NCI-H748 (cell line): ENCODE data around the gene PCGF2.
A peak's percentile ranks its signal among the peaks of the same experiment; 100 is the strongest.
"Not testable (repeated sequence)": the region's sequence is repeated elsewhere in the genome, so short reads cannot be mapped to it uniquely, and the experiment has no call there.

Experiments
- DNase-seq: peaks from one replicate; lab custom pipeline; 2025; ENCODE audit not compliant: unreplicated experiment; lab: John Stamatoyannopoulos, UW

PCGF2 gene

GRCh38 chr17:38748149-38748891, at the start of gene PCGF2:
PCGF2 (minus strand) TSS chr17:38748336; CDS start chr17:38740402, 7,934 bp downstream.
- DNase-seq = peak; percentile 95

DNA sequence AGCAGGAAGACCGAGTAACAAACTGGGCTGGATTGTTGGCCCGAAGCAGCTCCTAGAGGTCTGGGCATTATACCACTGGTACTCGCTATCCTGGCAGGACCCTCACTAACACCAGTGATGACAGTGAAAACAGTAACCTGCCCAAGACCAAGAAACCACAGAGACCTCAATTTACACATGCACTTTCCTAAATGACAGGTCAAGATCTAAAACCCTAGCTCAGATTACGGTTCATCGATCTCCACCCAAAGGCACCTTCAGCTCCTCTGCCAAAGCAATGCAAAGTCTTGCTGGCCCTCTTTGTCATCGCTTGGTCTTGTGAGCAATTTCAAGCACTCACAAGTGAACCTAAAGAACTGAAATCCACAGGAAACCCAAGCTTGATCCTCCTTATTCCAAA, 49.7 kb upstream of the PCGF2 start:
- no peak for DNase-seq

GRCh38 chr17:38797158-38797490, 49.0 kb upstream of the PCGF2 start:
- DNase-seq = no peak

DNA sequence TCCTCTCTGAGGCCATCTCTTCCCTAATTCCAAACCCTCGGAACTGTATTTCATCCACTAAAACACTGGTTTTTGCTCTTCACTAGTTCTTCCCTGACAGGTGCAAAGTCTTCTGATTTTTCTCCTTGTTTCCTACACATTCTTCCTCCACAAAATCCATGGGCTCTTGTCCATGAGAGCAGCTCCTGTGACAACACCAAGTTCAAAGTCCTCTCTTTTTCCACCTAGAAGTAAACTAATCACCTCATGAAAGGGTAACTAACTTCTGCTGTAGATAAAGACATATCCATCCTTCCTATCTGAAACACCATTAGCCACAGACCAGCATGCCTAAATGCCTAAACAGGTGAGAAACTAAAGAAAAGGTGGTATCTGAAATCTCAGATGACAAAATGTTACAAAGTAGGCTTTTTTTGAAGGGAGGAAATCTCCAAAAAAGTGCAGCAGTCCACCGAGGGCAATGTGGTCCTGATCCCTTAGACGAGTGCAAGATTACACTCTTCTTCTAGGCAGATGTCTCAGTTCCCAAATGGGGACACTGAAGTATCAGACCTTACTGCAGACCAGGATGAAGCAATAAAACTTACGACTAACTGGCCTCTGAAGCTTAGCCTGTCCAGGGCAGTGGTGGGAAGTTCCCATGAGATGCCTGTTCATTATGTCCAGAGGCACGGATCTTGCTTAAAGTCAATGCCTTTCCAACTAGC, 48.5 kb upstream of the PCGF2 start:
- DNase-seq = no peak

DNA sequence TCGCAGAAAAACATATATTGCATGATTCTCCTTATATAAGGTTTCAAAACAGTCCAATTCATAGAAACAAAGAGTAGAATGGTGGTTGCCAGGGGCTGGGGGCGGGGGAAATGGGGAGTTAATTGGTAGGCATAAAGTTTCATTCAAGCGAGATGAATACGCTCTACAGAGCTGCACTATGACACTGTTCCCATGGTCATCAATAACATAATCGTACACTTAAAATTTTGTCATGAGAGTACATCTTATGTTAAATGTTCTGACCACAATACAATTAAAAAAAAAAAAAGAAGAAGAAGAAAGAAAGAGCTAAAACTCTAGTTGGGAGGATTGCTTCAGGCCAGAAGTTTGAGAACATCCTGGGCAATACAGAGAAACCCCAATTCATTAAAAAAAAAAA, 46.1 kb upstream of the PCGF2 start:
- DNase-seq = no peak

DNA sequence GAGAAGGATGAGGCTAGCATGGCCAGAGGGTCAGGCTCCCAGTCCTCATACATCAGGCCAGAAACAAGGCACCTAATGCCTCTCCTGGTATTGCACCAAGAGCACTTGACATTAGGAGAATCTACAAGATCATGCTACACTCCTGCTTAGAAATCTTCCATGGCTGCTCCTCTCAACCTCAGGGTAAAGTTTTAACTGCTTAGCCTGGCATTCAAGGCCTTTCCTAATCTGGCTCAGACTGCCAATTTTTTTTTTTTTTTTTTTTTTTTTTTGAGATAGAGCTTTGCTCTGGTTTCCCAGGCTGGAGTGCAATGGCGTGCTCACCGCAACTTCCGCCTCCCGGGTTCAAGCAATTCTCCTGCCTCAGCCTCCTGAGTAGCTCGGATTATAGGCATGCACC, 43.0 kb upstream of the PCGF2 start:
- DNase-seq = no peak

GRCh38 chr17:38790148-38790707, 42.1 kb upstream of the PCGF2 start:
- DNase-seq = not testable (repeated sequence)

DNA sequence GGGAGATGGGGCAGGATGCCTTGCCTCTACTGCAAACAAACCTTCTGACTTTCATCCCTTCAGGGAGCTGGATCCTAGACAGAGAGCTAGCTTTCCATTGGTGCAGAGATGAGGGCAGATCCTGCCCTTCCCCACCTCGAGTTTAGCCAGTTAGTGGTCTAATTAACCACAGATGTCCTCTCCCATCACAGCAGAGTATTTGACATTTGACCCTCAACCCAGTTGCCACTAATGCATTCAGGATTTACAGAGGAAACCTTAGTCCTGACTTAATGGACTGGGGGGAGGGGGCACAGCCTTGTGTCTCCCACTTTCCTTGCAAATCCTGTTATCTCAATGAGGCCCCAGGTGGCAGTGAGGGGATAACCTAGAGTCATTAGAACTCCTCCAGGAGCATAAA, 41.0 kb upstream of the PCGF2 start:
- DNase-seq = no peak

DNA sequence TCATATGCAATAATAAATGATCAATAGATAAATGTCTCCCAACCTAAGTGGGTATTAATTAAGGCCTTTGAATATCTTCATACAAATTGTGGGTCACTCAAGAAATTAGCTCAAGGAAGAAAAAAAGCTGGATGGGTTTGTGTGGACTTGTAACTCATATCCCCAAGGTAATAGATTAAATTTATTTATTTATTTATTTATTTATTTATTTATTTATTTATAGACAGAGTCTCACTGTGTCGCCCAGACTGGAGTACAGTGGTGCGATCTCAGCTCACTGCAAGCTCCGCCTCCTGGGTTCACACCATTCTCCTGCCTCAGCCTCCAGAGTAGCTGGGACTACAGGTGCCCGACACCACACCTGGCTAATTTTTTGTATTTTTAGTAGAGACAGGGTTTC, 39.9 kb upstream of the PCGF2 start:
- not testable (repeated sequence) for DNase-seq

- DNase-seq = no peak
Observed at GRCh38 chr17:38786372-38786771, 38.2 kb upstream of the PCGF2 start.

GRCh38 chr17:38783227-38783626, 35.1 kb upstream of the PCGF2 start:
- no peak for DNase-seq

GRCh38 chr17:38779965-38780752, 32.0 kb upstream of the PCGF2 start:
- no peak for DNase-seq

- DNase-seq = no peak
Observed at GRCh38 chr17:38777641-38778250, 29.6 kb upstream of the PCGF2 start.

DNA sequence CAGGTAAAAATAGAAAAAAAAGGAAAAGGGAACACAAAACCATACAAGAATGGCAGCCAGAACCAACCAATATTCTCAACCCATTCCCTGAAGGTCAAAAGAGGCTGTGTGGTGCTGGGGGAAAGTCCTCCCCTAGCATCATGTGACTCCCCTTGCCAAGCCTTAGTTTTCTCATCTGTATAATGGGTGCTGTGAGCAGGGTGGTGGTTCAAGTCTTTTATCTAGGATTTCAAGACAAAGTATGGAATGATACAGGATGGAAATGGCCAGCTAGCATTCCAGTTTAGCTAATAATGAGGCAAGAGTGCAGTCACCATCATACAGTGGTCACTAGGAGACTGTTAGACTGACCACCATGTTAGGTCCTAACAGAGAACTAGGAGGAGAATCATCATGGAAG, 25.1 kb upstream of the PCGF2 start:
- no peak for DNase-seq

DNA sequence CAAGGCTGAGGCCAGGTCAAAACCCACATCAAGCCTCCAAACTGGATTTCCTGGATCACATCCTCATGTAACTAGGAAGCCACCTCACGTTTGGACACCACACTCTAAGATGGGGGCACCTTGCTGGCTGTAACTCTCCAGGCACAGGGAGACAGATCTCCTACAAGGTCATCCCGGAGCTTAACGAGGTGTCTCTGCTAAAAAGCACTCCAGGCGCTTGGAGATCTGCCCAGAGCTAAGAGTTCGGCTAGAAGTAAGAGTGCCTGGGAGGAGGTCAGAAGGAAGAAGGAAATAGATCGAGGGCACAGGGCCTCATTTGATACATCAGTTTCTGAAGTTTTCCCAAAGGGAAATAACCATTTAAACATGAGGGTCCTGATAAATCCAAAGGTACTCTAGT, 20.3 kb upstream of the PCGF2 start:
- DNase-seq = no peak

- DNase-seq = no peak
Observed at GRCh38 chr17:38766341-38766740, 18.2 kb upstream of the PCGF2 start.

DNA sequence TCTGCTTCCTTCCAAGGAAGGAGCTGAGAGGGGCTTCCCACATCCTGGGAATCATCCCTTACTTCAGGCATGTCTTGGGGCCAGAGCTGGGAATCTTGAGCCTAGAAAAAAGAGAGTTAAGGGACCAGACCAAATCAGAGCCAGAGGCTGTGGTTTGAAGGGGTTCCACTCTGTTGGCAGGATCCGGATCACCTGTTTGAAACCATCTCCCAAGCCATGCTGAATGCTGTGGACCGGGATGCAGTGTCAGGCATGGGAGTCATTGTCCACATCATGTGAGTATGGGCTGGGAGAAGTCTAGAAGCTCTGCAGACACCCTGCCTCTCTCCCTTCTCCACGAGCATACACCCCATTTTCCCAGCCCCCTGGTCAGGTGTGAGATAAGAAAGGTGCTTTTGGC, 14.1 kb upstream of the PCGF2 start:
- DNase-seq = no peak

DNA sequence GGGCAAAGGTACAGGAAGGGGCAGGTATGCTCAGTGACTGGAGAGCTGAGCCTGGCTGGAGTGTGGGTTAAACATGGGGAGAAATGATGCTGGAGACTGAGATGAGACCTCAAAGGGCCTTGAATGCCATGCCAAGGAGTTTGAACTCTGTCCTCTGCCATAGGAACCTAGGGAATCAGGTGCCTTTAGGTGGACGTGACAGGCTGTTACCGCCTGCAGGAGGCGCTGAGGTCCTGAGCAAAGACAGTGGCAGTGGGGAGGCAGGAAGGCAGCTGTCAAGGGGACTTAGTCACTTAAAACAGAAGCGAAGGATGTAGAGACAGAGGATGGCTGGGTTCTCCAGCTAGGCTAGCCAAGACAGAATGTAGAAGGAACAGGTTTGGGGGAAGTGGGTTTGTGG, 13.5 kb upstream of the PCGF2 start:
- DNase-seq = peak; percentile 38

- no peak for DNase-seq
Observed at GRCh38 chr17:38753071-38753506, 5.0 kb upstream of the PCGF2 start.

GRCh38 chr17:38752308-38753070, 4.4 kb upstream of the PCGF2 start, which contains the start of gene PSMB3:
PSMB3 (plus strand) TSS chr17:38752741; CDS start chr17:38752827, 86 bp downstream.
- peak; percentile 99 for DNase-seq
